Keratinocyte (primary cell): ENCODE data around the gene DHDH.

ENCODE experiments used
- EZH2 ChIP-seq: IDR thresholded peaks from one replicate; pipeline ENCODE4 v1.6.1; 2012; ENCODE audit warnings: inconsistent platforms, mild to moderate bottlenecking, low read length, moderate library complexity
- TF ChIP-seq, protein P1 (sequence below), 3 experiments: IDR thresholded peaks in 1 of 3; conservative IDR thresholded peaks in 1 of 3; optimal IDR thresholded peaks in 1 of 3; 2 replicates in 2 of 3; 3 replicates in 1 of 3; pipeline versions ENCODE3 to v1.5.1; 2011; ENCODE audit warnings: low read length in 3 of 3, mild to moderate bottlenecking in 3 of 3, moderate library complexity in 2 of 3, control low read depth in 1 of 3, inconsistent platforms in 1 of 3; ENCODE audit not compliant: insufficient read depth in 2 of 3; ENCODE audit errors: extremely low read depth in 1 of 3

- TF ChIP-seq, protein P1, sequence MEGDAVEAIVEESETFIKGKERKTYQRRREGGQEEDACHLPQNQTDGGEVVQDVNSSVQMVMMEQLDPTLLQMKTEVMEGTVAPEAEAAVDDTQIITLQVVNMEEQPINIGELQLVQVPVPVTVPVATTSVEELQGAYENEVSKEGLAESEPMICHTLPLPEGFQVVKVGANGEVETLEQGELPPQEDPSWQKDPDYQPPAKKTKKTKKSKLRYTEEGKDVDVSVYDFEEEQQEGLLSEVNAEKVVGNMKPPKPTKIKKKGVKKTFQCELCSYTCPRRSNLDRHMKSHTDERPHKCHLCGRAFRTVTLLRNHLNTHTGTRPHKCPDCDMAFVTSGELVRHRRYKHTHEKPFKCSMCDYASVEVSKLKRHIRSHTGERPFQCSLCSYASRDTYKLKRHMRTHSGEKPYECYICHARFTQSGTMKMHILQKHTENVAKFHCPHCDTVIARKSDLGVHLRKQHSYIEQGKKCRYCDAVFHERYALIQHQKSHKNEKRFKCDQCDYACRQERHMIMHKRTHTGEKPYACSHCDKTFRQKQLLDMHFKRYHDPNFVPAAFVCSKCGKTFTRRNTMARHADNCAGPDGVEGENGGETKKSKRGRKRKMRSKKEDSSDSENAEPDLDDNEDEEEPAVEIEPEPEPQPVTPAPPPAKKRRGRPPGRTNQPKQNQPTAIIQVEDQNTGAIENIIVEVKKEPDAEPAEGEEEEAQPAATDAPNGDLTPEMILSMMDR (optimal IDR thresholded peaks at IDR 0.05 in 1 of 3, IDR thresholded peaks at IDR 0.05 in 1 of 3, conservative IDR thresholded peaks at IDR 0.05 in 1 of 3; ENCODE audit: extremely low read depth in 1 of 3, insufficient read depth in 2 of 3, low read length in 3 of 3) = no peak
- no peak for TF ChIP-seq EZH2
These were observed 24.5 kb downstream of the DHDH start for GRCh38 chr19:48958006-48958405.
